ENCODE measurements around the gene ZNF507.

Gene ZNF507

GRCh38 chr19:32357720-32358119, 12.3 kb downstream of the ZNF507 start:
- Histone ChIP-seq H3K36me3 (ENCODE audit: insufficient read depth, low read length) (peaks cover 98% of the 10 kb centered on the region), H3K9me3 (ENCODE audit: insufficient read depth, low read depth, low read length) (no peaks in the 10 kb centered on the region), H3K27ac (ENCODE audit: low read depth, low read length) (no peak overlapping the region), H3K4me1 (ENCODE audit: insufficient read depth, low read length) (no peaks in the 10 kb centered on the region), H3K27me3 (ENCODE audit: insufficient read depth, low read length) (no peaks in the 10 kb centered on the region), H3K4me3 (ENCODE audit: low read length) (no peak overlapping the region), H3K9ac (ENCODE audit: low read depth, low read length) (no peak overlapping the region)
- 100% methylated on average over 1 of the region's 2 CpGs for WGBS

- 96% methylated on average over 5 of the region's 5 CpGs for WGBS
- peaks cover 98% of the 10 kb centered on the region for H3K36me3 ChIP-seq (ENCODE audit: insufficient read depth, low read length)
- H3K4me3 ChIP-seq (ENCODE audit: low read length), result no peak overlapping the region
- no peak overlapping the region for H3K27ac ChIP-seq (ENCODE audit: low read depth, low read length)
- H3K9ac ChIP-seq (ENCODE audit: low read depth, low read length), result no peak overlapping the region
- H3K4me1 ChIP-seq (ENCODE audit: insufficient read depth, low read length), result no peaks in the 10 kb centered on the region
- H3K27me3 ChIP-seq (ENCODE audit: insufficient read depth, low read length), result no peaks in the 10 kb centered on the region
- H3K9me3 ChIP-seq (ENCODE audit: insufficient read depth, low read depth, low read length), result no peaks in the 10 kb centered on the region
Observed at GRCh38 chr19:32358321-32358720, 12.9 kb downstream of the ZNF507 start.

- Histone ChIP-seq H3K27me3 (ENCODE audit: insufficient read depth, low read length) (no peaks in the 10 kb centered on the region), H3K36me3 (ENCODE audit: insufficient read depth, low read length) (peaks cover 95% of the 10 kb centered on the region)
- 96% methylated on average over 9 of the region's 9 CpGs for WGBS
Observed at GRCh38 chr19:32359581-32359980, 14.2 kb downstream of the ZNF507 start.

GRCh38 chr19:32361574-32362317, 16.3 kb downstream of the ZNF507 start:
- Histone ChIP-seq H3K4me1 (ENCODE audit: insufficient read depth, low read length) (no peaks in the 10 kb centered on the region), H3K9ac (ENCODE audit: low read depth, low read length) (no peak overlapping the region), H3K4me3 (ENCODE audit: low read length) (no peak overlapping the region), H3K9me3 (ENCODE audit: insufficient read depth, low read depth, low read length) (no peaks in the 10 kb centered on the region), H3K27ac (ENCODE audit: low read depth, low read length) (no peak overlapping the region), H3K36me3 (ENCODE audit: insufficient read depth, low read length) (peaks cover 94% of the 10 kb centered on the region), H3K27me3 (ENCODE audit: insufficient read depth, low read length) (no peaks in the 10 kb centered on the region)
- WGBS, result 95% methylated on average over 9 of the region's 9 CpGs

More at GRCh38 chr19:32359581-32359980, 14.2 kb downstream of the ZNF507 start:
- Histone ChIP-seq H3K4me3 (ENCODE audit: low read length) (no peak overlapping the region), H3K27ac (ENCODE audit: low read depth, low read length) (no peak overlapping the region), H3K9me3 (ENCODE audit: insufficient read depth, low read depth, low read length) (no peaks in the 10 kb centered on the region), H3K4me1 (ENCODE audit: insufficient read depth, low read length) (no peaks in the 10 kb centered on the region), H3K9ac (ENCODE audit: low read depth, low read length) (no peak overlapping the region)

- H3K4me3 ChIP-seq (ENCODE audit: low read length), result no peak overlapping the region
- 92% methylated on average over 5 of the region's 5 CpGs for WGBS
- no peak overlapping the region for H3K9ac ChIP-seq (ENCODE audit: low read depth, low read length)
- peaks cover 94% of the 10 kb centered on the region for H3K36me3 ChIP-seq (ENCODE audit: insufficient read depth, low read length)
- H3K9me3 ChIP-seq (ENCODE audit: insufficient read depth, low read depth, low read length), result no peaks in the 10 kb centered on the region
- no peak overlapping the region for H3K27ac ChIP-seq (ENCODE audit: low read depth, low read length)
- H3K4me1 ChIP-seq (ENCODE audit: insufficient read depth, low read length), result no peaks in the 10 kb centered on the region
- no peaks in the 10 kb centered on the region for H3K27me3 ChIP-seq (ENCODE audit: insufficient read depth, low read length)
Observed at GRCh38 chr19:32362318-32362691, 16.9 kb downstream of the ZNF507 start.

GRCh38 chr19:32363175-32363574, 17.8 kb downstream of the ZNF507 start:
- H3K36me3 ChIP-seq (ENCODE audit: insufficient read depth, low read length), result peaks cover 92% of the 10 kb centered on the region
- H3K27me3 ChIP-seq (ENCODE audit: insufficient read depth, low read length), result no peaks in the 10 kb centered on the region
- H3K9me3 ChIP-seq (ENCODE audit: insufficient read depth, low read depth, low read length), result no peaks in the 10 kb centered on the region
- no peak overlapping the region for H3K9ac ChIP-seq (ENCODE audit: low read depth, low read length)
- no peak overlapping the region for H3K27ac ChIP-seq (ENCODE audit: low read depth, low read length)
- WGBS, result 96% methylated on average over 3 of the region's 3 CpGs
- no peaks in the 10 kb centered on the region for H3K4me1 ChIP-seq (ENCODE audit: insufficient read depth, low read length)
- no peak overlapping the region for H3K4me3 ChIP-seq (ENCODE audit: low read length)

GRCh38 chr19:32363632-32364031, 18.2 kb downstream of the ZNF507 start:
- Histone ChIP-seq H3K9me3 (ENCODE audit: insufficient read depth, low read depth, low read length) (no peaks in the 10 kb centered on the region), H3K9ac (ENCODE audit: low read depth, low read length) (no peak overlapping the region), H3K4me1 (ENCODE audit: insufficient read depth, low read length) (no peaks in the 10 kb centered on the region), H3K4me3 (ENCODE audit: low read length) (no peak overlapping the region), H3K36me3 (ENCODE audit: insufficient read depth, low read length) (peaks cover 90% of the 10 kb centered on the region), H3K27ac (ENCODE audit: low read depth, low read length) (no peak overlapping the region), H3K27me3 (ENCODE audit: insufficient read depth, low read length) (no peaks in the 10 kb centered on the region)
- WGBS, result 97% methylated on average over 3 of the region's 3 CpGs

GRCh38 chr19:32364040-32364439, 18.6 kb downstream of the ZNF507 start:
- no peaks in the 10 kb centered on the region for H3K4me1 ChIP-seq (ENCODE audit: insufficient read depth, low read length)
- 94% methylated on average over 1 of the region's 1 CpG for WGBS
- no peak overlapping the region for H3K27ac ChIP-seq (ENCODE audit: low read depth, low read length)
- H3K9ac ChIP-seq (ENCODE audit: low read depth, low read length), result no peak overlapping the region
- H3K27me3 ChIP-seq (ENCODE audit: insufficient read depth, low read length), result no peaks in the 10 kb centered on the region
- peaks cover 87% of the 10 kb centered on the region for H3K36me3 ChIP-seq (ENCODE audit: insufficient read depth, low read length)
- no peak overlapping the region for H3K4me3 ChIP-seq (ENCODE audit: low read length)
- no peaks in the 10 kb centered on the region for H3K9me3 ChIP-seq (ENCODE audit: insufficient read depth, low read depth, low read length)

GRCh38 chr19:32367063-32367462, 21.7 kb downstream of the ZNF507 start:
- Histone ChIP-seq H3K4me1 (ENCODE audit: insufficient read depth, low read length) (no peaks in the 10 kb centered on the region), H3K36me3 (ENCODE audit: insufficient read depth, low read length) (peaks cover 77% of the 10 kb centered on the region), H3K4me3 (ENCODE audit: low read length) (no peak overlapping the region), H3K27me3 (ENCODE audit: insufficient read depth, low read length) (no peaks in the 10 kb centered on the region), H3K27ac (ENCODE audit: low read depth, low read length) (no peak overlapping the region), H3K9me3 (ENCODE audit: insufficient read depth, low read depth, low read length) (no peaks in the 10 kb centered on the region), H3K9ac (ENCODE audit: low read depth, low read length) (no peak overlapping the region)
- 80% methylated on average over 6 of the region's 6 CpGs for WGBS

- H3K36me3 ChIP-seq (ENCODE audit: insufficient read depth, low read length), result peaks cover 77% of the 10 kb centered on the region
- 92% methylated on average over 3 of the region's 3 CpGs for WGBS
- no peak overlapping the region for H3K9ac ChIP-seq (ENCODE audit: low read depth, low read length)
- H3K4me1 ChIP-seq (ENCODE audit: insufficient read depth, low read length), result no peaks in the 10 kb centered on the region
- no peaks in the 10 kb centered on the region for H3K27me3 ChIP-seq (ENCODE audit: insufficient read depth, low read length)
- H3K4me3 ChIP-seq (ENCODE audit: low read length), result no peak overlapping the region
- no peak overlapping the region for H3K27ac ChIP-seq (ENCODE audit: low read depth, low read length)
- no peaks in the 10 kb centered on the region for H3K9me3 ChIP-seq (ENCODE audit: insufficient read depth, low read depth, low read length)
Observed at GRCh38 chr19:32367948-32368536, 22.6 kb downstream of the ZNF507 start.

- no peak overlapping the region for H3K4me3 ChIP-seq (ENCODE audit: low read length)
- no peak overlapping the region for H3K27ac ChIP-seq (ENCODE audit: low read depth, low read length)
- no peak overlapping the region for H3K9ac ChIP-seq (ENCODE audit: low read depth, low read length)
- H3K4me1 ChIP-seq (ENCODE audit: insufficient read depth, low read length), result peaks cover 3% of the 10 kb centered on the region; the same call in 1 of the 2 replicates
- no peaks in the 10 kb centered on the region for H3K9me3 ChIP-seq (ENCODE audit: insufficient read depth, low read depth, low read length)
- 98% methylated on average over 2 of the region's 2 CpGs for WGBS
- no peaks in the 10 kb centered on the region for H3K27me3 ChIP-seq (ENCODE audit: insufficient read depth, low read length)
- peaks cover 70% of the 10 kb centered on the region for H3K36me3 ChIP-seq (ENCODE audit: insufficient read depth, low read length)
Observed at GRCh38 chr19:32368787-32369186, 23.4 kb downstream of the ZNF507 start.
